K562 (cell line): Measurements from ENCODE around the gene RNASET2. TPM values are rescaled to one million over a fixed set of nuclear protein-coding genes. Genes with fewer than 3 reads are reported as not detected.

Source experiments
- ASH1L ChIP-seq: fragments of 450-650 bp; IDR thresholded peaks from 2 replicates; pipeline ENCODE4 v1.6.1; 2018; ENCODE audit warnings: borderline replicate concordance, mild to moderate bottlenecking, low read depth; ENCODE audit not compliant: partially characterized antibody
- CHD1 ChIP-seq: fragments of 200-600 bp; sonication (generic); IDR thresholded peaks from one replicate; pipeline ENCODE4 v1.6.1; 2012; ENCODE audit warnings: mild to moderate bottlenecking, moderate library complexity, low read length, inconsistent platforms
- HDGF ChIP-seq: fragments of 450-650 bp; IDR thresholded peaks from 2 replicates; pipeline ENCODE4 v1.6.1; 2016
- IFI16 ChIP-seq: fragments of 250-450 bp; sonication (Bioruptor Pico); IDR thresholded peaks from 2 replicates; pipeline ENCODE4 v2.1.2; 2022; ENCODE audit warnings: mild to moderate bottlenecking, inconsistent platforms
- KLF10 ChIP-seq: fragments of 250-450 bp; sonication (Bioruptor Pico); IDR thresholded peaks from 2 replicates; pipeline ENCODE4 v1.6.1; 2021; ENCODE audit warnings: matching md5 sums
- KLF16 ChIP-seq: IDR thresholded peaks from 2 replicates; pipeline ENCODE4 v1.6.1; 2016; ENCODE audit warnings: antibody characterized with exemption
- MEIS2 ChIP-seq: fragments of 450-650 bp; IDR thresholded peaks from 2 replicates; pipeline ENCODE4 v1.6.1; 2014; ENCODE audit warnings: mild to moderate bottlenecking; ENCODE audit not compliant: partially characterized antibody
- NR2C1 ChIP-seq, 2 experiments: fragments of 450-650 bp; IDR thresholded peaks; 2 replicates each; pipeline ENCODE4 v1.6.1; 2017; ENCODE audit warnings: mild to moderate bottlenecking in 2 of 2, antibody characterized with exemption in 1 of 2, inconsistent platforms in 1 of 2, missing compliant biosample characterization in 1 of 2, missing genetic modification characterization in 1 of 2
- NUFIP1 ChIP-seq: fragments of 450-650 bp; IDR thresholded peaks from 2 replicates; pipeline ENCODE4 v1.6.1; 2018; ENCODE audit not compliant: partially characterized antibody
- PPARD ChIP-seq: fragments of 250-450 bp; sonication (Bioruptor Pico); IDR thresholded peaks from 2 replicates; pipeline ENCODE4 v1.8.0; 2022; ENCODE audit warnings: inconsistent platforms, mild to moderate bottlenecking, moderate library complexity
- SRSF9 ChIP-seq: fragments of 200-400 bp; formaldehyde crosslinking; IDR thresholded peaks from 2 replicates; pipeline ENCODE4 v1.6.1; 2017; ENCODE audit warnings: low read depth, low read length, borderline replicate concordance
- TCFL5 ChIP-seq: fragments of 250-450 bp; sonication (Bioruptor Pico); conservative IDR thresholded peaks from 2 replicates; pipeline ENCODE4 v1.6.1; 2021; ENCODE audit warnings: mild to moderate bottlenecking, moderate library complexity, matching md5 sums
- ZNF384 ChIP-seq: IDR thresholded peaks from 2 replicates; pipeline ENCODE4 v1.6.1; 2012; ENCODE audit warnings: low read depth, low read length, improper control_type of control experiment
- ZNF436 ChIP-seq: fragments of 250-450, 450-650 bp; sonication (Bioruptor Pico); formaldehyde crosslinking; IDR thresholded peaks from 2 replicates; pipeline ENCODE4 v1.7.0; 2020; ENCODE audit warnings: mild to moderate bottlenecking
- ZNF584 ChIP-seq: fragments of 200-800 bp; sonication (Bioruptor generic); IDR thresholded peaks from 2 replicates; pipeline ENCODE4 v1.6.1; 2016; ENCODE audit warnings: low read depth, mild to moderate bottlenecking, missing genetic modification characterization, missing compliant biosample characterization
- ZNF696 ChIP-seq: fragments of 250-450 bp; sonication (Bioruptor Pico); conservative IDR thresholded peaks from 2 replicates; pipeline ENCODE4 v1.4.0; 2020; ENCODE audit warnings: mild to moderate bottlenecking, moderate library complexity
- ZNF717 ChIP-seq: fragments of 250-450 bp; sonication (Bioruptor Pico); IDR thresholded peaks from 2 replicates; pipeline ENCODE4 v1.5.0; 2021
- ZNF75A ChIP-seq: fragments of 450-650 bp; formaldehyde crosslinking; IDR thresholded peaks from 2 replicates; pipeline ENCODE4 v1.4.0; 2020; ENCODE audit warnings: mild to moderate bottlenecking
- ZNF785 ChIP-seq: fragments of 250-450 bp; sonication (Bioruptor Pico); IDR thresholded peaks from 2 replicates; pipeline ENCODE4 v1.4.0; 2020; ENCODE audit warnings: mild to moderate bottlenecking
- polyA plus RNA-seq, 8 experiments: library from polyadenylated mRNA; depleted of rRNA in 4 of 8; stranded (reverse) in 5 of 8; unstranded in 3 of 8; fragments of >200 nt; fragmentation: Nextera tagmentation in 2 of 8; fragmentation: Illumina TruSeq in 1 of 8; extraction: Ambion mirVana in 2 of 8; extraction: Trizol in 1 of 8; gene quantifications; 2 replicates each; pipeline versions ENCODE4 v1.2.1 to v1.2.3, GENCODE V29; 2011 to 2014; ENCODE audit warnings: inconsistent platforms in 1 of 8, missing spikeins in 1 of 8
- total RNA-seq, 7 experiments: library from RNA; depleted of rRNA in 6 of 7; stranded (reverse); fragments of >200 nt in 6 of 7; fragmentation: Illumina TruSeq in 2 of 7; extraction: Trizol in 2 of 7; gene quantifications; 2 replicates each; pipeline versions ENCODE4 v1.2.1 to v1.2.3, GENCODE V29; 2011 to 2021; ENCODE audit warnings: low replicate concordance in 1 of 7
- TF ChIP-seq, protein P1 (sequence below): fragments of 250-450 bp; sonication (Bioruptor Pico); IDR thresholded peaks from 2 replicates; pipeline ENCODE4 v1.4.0; 2020
- TF ChIP-seq, protein P2 (sequence below): fragments of 450-650 bp; IDR thresholded peaks from 2 replicates; pipeline ENCODE4 v1.6.1; 2017; ENCODE audit warnings: antibody characterized with exemption
- TF ChIP-seq, protein P3 (sequence below): fragments of 450-650 bp; formaldehyde crosslinking; IDR thresholded peaks from 2 replicates; pipeline ENCODE4 v1.4.0; 2022; ENCODE audit warnings: mild to moderate bottlenecking, moderate library complexity

RNASET2 gene
- total and polyA plus RNA-seq, 9 of the 15 experiments (the other 6 are each of a cell fraction or from before 2014, with no cell fraction given) = 7.4 to 141 (median 91.3) TPM

DNA sequence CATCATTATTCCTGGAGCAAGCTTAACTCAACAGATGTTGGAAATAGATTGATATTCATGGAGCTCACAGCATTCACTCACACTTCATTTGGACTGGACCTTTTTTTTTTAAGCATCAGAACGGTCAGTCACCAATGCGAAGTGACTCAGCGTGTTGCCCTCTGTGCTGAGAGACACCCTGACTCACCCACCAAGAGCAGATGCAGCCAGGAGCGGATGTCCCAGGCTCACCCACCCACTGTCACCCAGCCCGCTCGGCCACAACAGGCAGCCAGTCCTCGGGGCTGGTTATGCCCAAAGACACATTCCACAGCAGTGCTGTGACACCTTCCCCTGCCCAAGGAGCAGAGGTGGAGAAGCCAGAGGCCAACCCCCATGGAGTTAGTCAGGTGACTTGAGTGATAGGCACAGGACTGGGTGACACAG, 15.7 kb downstream of the RNASET2 start (continued):
- TF ChIP-seq ZNF584 (CRISPR knock-in tag) = 0 out of 2 replicates have a peak, but pooled peaks have one; percentile 27
- TF ChIP-seq HDGF = no peak
- TF ChIP-seq ZNF384 = peak; percentile 91
- no peak for TF ChIP-seq KLF16
- TF ChIP-seq, protein P1, sequence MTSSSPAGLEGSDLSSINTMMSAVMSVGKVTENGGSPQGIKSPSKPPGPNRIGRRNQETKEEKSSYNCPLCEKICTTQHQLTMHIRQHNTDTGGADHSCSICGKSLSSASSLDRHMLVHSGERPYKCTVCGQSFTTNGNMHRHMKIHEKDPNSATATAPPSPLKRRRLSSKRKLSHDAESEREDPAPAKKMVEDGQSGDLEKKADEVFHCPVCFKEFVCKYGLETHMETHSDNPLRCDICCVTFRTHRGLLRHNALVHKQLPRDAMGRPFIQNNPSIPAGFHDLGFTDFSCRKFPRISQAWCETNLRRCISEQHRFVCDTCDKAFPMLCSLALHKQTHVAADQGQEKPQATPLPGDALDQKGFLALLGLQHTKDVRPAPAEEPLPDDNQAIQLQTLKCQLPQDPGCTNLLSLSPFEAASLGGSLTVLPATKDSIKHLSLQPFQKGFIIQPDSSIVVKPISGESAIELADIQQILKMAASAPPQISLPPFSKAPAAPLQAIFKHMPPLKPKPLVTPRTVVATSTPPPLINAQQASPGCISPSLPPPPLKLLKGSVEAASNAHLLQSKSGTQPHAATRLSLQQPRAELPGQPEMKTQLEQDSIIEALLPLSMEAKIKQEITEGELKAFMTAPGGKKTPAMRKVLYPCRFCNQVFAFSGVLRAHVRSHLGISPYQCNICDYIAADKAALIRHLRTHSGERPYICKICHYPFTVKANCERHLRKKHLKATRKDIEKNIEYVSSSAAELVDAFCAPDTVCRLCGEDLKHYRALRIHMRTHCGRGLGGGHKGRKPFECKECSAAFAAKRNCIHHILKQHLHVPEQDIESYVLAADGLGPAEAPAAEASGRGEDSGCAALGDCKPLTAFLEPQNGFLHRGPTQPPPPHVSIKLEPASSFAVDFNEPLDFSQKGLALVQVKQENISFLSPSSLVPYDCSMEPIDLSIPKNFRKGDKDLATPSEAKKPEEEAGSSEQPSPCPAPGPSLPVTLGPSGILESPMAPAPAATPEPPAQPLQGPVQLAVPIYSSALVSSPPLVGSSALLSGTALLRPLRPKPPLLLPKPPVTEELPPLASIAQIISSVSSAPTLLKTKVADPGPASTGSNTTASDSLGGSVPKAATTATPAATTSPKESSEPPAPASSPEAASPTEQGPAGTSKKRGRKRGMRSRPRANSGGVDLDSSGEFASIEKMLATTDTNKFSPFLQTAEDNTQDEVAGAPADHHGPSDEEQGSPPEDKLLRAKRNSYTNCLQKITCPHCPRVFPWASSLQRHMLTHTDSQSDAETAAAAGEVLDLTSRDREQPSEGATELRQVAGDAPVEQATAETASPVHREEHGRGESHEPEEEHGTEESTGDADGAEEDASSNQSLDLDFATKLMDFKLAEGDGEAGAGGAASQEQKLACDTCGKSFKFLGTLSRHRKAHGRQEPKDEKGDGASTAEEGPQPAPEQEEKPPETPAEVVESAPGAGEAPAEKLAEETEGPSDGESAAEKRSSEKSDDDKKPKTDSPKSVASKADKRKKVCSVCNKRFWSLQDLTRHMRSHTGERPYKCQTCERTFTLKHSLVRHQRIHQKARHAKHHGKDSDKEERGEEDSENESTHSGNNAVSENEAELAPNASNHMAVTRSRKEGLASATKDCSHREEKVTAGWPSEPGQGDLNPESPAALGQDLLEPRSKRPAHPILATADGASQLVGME = no peak
- no peak for TF ChIP-seq ZNF717 (CRISPR knock-in tag)
- no peak for TF ChIP-seq KLF10
- no peak for TF ChIP-seq NR2C1 (IDR thresholded peaks at IDR 0.05)
- no peak for TF ChIP-seq NR2C1 (tag; IDR thresholded peaks at IDR 0.05)
- TF ChIP-seq PPARD (CRISPR knock-in tag) = no peak
- TF ChIP-seq ZNF75A (CRISPR knock-in tag) = no peak
- no peak for TF ChIP-seq SRSF9
- no peak for TF ChIP-seq ZNF436
- peak; percentile 79 for TF ChIP-seq MEIS2
- TF ChIP-seq, protein P2, sequence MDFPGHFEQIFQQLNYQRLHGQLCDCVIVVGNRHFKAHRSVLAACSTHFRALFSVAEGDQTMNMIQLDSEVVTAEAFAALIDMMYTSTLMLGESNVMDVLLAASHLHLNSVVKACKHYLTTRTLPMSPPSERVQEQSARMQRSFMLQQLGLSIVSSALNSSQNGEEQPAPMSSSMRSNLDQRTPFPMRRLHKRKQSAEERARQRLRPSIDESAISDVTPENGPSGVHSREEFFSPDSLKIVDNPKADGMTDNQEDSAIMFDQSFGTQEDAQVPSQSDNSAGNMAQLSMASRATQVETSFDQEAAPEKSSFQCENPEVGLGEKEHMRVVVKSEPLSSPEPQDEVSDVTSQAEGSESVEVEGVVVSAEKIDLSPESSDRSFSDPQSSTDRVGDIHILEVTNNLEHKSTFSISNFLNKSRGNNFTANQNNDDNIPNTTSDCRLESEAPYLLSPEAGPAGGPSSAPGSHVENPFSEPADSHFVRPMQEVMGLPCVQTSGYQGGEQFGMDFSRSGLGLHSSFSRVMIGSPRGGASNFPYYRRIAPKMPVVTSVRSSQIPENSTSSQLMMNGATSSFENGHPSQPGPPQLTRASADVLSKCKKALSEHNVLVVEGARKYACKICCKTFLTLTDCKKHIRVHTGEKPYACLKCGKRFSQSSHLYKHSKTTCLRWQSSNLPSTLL = no peak
- no peak for TF ChIP-seq ZNF785 (CRISPR knock-in tag)
- TF ChIP-seq IFI16 (CRISPR knock-in tag) = no peak
- TF ChIP-seq, protein P3, sequence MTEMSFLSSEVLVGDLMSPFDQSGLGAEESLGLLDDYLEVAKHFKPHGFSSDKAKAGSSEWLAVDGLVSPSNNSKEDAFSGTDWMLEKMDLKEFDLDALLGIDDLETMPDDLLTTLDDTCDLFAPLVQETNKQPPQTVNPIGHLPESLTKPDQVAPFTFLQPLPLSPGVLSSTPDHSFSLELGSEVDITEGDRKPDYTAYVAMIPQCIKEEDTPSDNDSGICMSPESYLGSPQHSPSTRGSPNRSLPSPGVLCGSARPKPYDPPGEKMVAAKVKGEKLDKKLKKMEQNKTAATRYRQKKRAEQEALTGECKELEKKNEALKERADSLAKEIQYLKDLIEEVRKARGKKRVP (CRISPR knock-in tag) = no peak
- no peak for TF ChIP-seq TCFL5 (CRISPR knock-in tag)
- TF ChIP-seq CHD1 = no peak
- TF ChIP-seq ZNF696 (CRISPR knock-in tag) = no peak
- TF ChIP-seq NUFIP1 = no peak
- TF ChIP-seq ASH1L = no peak
